Upper lobe of right lung (tissue), 1 donor: ENCODE results near the gene LYPD6B. TPM values are rescaled to one million over a fixed set of nuclear protein-coding genes. Genes with fewer than 3 reads are reported as not detected.

Experiments
- ATAC-seq: fragments of 200-7000 bp; cut with Tn5 transposase; one replicate; pipeline ENCODE4 v1.9.1; 2020; ENCODE audit warnings: mild to moderate bottlenecking, moderate library complexity
- DNase-seq: peaks from one replicate; pipeline ENCODE4 v3.0.0-alpha.2; 2020
- H3K27ac ChIP-seq: fragments of 200-600 bp; one replicate; pipeline ENCODE4 v1.8.0; 2022
- H3K27me3 ChIP-seq: fragments of 200-600 bp; one replicate; pipeline ENCODE4 v1.8.0; 2022; ENCODE audit warnings: mild to moderate bottlenecking
- H3K36me3 ChIP-seq: fragments of 200-600 bp; one replicate; pipeline ENCODE4 v1.8.0; 2022
- H3K4me1 ChIP-seq: fragments of 200-600 bp; one replicate; pipeline ENCODE4 v1.8.0; 2022
- H3K4me3 ChIP-seq: fragments of 200-600 bp; one replicate; pipeline ENCODE4 v1.8.0; 2022; ENCODE audit warnings: mild to moderate bottlenecking
- H3K9me3 ChIP-seq: fragments of 200-600 bp; one replicate; pipeline ENCODE4 v1.8.0; 2022
- intact Hi-C: fragments of 100-400 bp; cut with DNase I; formaldehyde crosslinking; loops from one replicate; pipeline ENCODE4 v1.11.0; 2022
- total RNA-seq: library from RNA; stranded (reverse); fragmentation: NEBNext Ultra II Directional; extraction: Animal tissue kit (Norgen Biotek cat#: 25700); gene quantifications from one replicate; pipeline ENCODE4 v1.2.1, GENCODE V29; 2021
- TF ChIP-seq, protein P1 (sequence below): fragments of 200-600 bp; IDR thresholded peaks from one replicate; pipeline ENCODE4 v1.8.0; 2022; ENCODE audit warnings: antibody characterized with exemption
- donor health status: DM: no; HTN: yes; CAD: no; lungs with severe emphysema.

The LYPD6B gene
- total RNA-seq, 1 donor from 2014 or later: 0.78 TPM

DNA sequence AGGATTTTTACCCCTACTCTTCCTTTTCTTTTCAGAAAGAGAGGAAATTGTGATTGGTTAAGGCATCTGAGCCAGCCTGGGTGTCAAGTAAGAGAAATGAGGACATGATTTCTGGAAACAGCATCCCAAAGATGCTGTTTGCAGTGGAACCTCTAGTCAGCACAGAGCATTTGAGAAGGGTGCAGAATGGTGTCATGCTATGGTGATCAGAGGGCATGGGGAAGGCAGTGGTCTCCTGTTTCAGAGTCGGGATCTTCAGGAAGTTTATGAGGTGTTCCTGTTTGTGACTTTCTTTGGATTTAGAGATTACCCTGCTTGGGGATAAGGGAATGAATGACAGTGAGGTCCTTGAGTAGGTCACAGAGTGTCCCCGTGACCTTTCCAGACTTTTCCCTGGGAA is 117.5 kb downstream of the LYPD6B start:
- Histone ChIP-seq H3K36me3 (no peaks in the 10 kb centered on the region), H3K4me1 (no peaks in the 10 kb centered on the region), H3K9me3 (no peaks in the 10 kb centered on the region), H3K27ac (no peak overlapping the region), H3K27me3 (no peaks in the 10 kb centered on the region), H3K4me3 (no peak overlapping the region)
- TF ChIP-seq, protein P1, sequence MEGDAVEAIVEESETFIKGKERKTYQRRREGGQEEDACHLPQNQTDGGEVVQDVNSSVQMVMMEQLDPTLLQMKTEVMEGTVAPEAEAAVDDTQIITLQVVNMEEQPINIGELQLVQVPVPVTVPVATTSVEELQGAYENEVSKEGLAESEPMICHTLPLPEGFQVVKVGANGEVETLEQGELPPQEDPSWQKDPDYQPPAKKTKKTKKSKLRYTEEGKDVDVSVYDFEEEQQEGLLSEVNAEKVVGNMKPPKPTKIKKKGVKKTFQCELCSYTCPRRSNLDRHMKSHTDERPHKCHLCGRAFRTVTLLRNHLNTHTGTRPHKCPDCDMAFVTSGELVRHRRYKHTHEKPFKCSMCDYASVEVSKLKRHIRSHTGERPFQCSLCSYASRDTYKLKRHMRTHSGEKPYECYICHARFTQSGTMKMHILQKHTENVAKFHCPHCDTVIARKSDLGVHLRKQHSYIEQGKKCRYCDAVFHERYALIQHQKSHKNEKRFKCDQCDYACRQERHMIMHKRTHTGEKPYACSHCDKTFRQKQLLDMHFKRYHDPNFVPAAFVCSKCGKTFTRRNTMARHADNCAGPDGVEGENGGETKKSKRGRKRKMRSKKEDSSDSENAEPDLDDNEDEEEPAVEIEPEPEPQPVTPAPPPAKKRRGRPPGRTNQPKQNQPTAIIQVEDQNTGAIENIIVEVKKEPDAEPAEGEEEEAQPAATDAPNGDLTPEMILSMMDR: no peak
- DNase-seq (no peak), ATAC-seq (no peak)
- intact Hi-C loops: no loop called here

DNA sequence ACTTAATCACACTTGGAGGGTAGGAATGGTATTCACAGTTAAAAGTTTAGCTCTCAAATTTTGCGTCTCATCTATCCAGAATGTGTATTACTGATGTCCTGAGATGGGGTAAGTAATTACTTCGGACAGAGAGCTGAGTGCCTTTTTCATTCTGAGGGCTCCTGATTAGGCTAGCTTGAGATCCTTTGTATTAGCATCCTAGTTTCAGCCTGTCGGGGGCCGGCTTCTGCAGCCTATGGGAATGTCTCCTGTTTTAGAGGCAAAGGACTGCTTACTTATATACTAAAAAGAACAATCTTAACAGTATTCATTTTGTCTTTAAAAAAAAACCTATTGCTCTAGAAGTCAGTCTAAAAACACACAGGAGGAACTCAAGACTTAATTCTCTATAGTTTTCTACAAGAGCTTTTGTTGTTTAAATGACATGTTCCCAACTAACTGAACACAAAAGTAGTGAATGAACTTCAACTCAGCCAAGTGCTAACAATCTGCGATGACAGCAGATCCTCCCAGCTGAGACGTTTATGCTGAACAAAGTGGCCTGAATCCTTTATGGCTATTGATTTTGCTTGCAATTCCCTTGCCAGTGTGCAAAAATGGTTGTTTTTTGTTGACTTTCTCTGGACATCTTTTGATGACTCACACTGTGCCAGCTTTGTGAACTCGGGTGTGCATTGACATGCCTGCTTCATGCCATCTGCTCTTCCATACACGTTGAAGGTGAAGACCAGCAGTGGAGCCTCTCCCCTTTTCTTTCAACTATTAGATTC is 118.7 kb downstream of the LYPD6B start:
- intact Hi-C loops: no loop called here
- DNase-seq (no peak), ATAC-seq (no peak)
- Histone ChIP-seq H3K27ac (no peak overlapping the region), H3K36me3 (no peaks in the 10 kb centered on the region), H3K4me1 (no peaks in the 10 kb centered on the region), H3K27me3 (no peaks in the 10 kb centered on the region), H3K4me3 (no peak overlapping the region), H3K9me3 (no peaks in the 10 kb centered on the region)
- TF ChIP-seq, protein P1: no peak

DNA sequence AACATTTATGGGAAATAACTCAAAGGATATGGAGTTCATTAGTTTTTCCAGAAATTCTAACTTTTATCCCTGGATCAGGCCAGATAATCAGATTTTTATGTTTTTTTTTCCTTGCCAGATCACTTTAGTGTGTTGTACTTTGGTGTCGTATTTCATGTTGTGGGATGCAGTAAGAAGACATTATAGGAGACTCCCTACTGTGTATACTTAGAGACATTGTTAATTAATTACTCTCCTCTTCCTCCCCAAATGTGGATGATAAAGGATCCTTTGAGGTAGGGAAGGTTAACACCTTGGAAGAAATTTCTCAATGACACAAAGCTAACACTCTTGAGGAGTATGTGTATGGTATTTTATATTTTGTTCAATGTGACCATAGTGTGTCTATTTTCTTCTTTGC is 120.5 kb downstream of the LYPD6B start:
- ATAC-seq (no peak), DNase-seq (no peak)
- intact Hi-C loops: no loop called here
- Histone ChIP-seq H3K4me3 (no peak overlapping the region), H3K27ac (no peak overlapping the region), H3K4me1 (no peaks in the 10 kb centered on the region), H3K9me3 (no peaks in the 10 kb centered on the region), H3K27me3 (no peaks in the 10 kb centered on the region), H3K36me3 (no peaks in the 10 kb centered on the region)
- TF ChIP-seq, protein P1: no peak

DNA sequence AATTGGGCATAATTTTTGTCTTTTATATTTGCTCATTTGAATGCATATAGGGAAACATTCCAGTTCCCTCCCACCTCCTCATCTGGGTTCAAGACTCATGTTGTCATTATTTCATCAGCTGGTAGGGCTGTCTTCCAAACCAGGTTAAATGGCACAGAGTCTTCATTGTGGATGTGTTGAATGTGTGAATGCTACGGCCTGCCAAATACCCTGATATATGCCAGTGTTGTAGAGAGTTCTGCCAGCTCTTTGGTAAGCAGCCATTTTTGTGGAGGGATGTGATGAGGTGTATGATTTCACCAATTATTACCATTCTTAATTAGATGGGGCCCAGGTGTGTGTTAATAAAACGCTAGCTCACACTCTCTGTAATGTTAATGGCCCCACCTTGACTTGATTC is 121.7 kb downstream of the LYPD6B start:
- DNase-seq: no peak
- no peaks in the 10 kb centered on the region for H3K9me3 ChIP-seq
- H3K4me3 ChIP-seq: no peak overlapping the region
- H3K36me3 ChIP-seq: no peaks in the 10 kb centered on the region
- intact Hi-C loops: no loop called here
- TF ChIP-seq, protein P1: no peak
- H3K27me3 ChIP-seq: no peaks in the 10 kb centered on the region
- H3K4me1 ChIP-seq: no peaks in the 10 kb centered on the region
- ATAC-seq: no peak
- no peak overlapping the region for H3K27ac ChIP-seq

DNA sequence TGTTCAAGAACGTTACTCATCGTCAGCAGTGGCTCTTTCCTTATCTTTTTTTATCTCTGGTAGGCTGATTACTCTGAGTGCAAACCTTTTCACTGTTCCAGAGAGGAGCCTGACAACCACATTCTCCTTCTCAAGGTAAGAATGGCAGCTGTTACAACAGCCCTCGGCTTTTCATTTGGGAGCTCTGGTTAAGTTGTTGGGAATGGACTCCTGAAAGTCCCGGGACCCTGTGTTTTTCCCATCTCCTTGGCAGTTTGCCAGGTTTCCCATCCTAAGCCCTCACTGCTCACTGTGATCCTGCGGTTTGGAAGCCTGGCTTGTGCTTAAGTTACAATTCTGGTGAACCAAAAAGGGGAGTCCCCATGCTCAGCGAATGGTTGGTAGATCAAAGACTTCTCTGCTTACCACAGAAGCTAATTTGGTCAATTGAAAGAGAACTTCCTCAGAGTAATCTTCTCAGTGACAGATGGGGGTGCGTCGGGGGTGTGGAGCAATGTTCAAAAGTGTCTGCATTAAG is 122.3 kb downstream of the LYPD6B start:
- no peak overlapping the region for H3K4me3 ChIP-seq
- no peaks in the 10 kb centered on the region for H3K27me3 ChIP-seq
- intact Hi-C loops: no loop called here
- H3K27ac ChIP-seq: no peak overlapping the region
- DNase-seq (no peak), ATAC-seq (no peak)
- H3K9me3 ChIP-seq: no peaks in the 10 kb centered on the region
- TF ChIP-seq, protein P1: no peak
- no peaks in the 10 kb centered on the region for H3K36me3 ChIP-seq
- H3K4me1 ChIP-seq: no peaks in the 10 kb centered on the region
